ENCODE results near the gene TAF6.

DNA sequence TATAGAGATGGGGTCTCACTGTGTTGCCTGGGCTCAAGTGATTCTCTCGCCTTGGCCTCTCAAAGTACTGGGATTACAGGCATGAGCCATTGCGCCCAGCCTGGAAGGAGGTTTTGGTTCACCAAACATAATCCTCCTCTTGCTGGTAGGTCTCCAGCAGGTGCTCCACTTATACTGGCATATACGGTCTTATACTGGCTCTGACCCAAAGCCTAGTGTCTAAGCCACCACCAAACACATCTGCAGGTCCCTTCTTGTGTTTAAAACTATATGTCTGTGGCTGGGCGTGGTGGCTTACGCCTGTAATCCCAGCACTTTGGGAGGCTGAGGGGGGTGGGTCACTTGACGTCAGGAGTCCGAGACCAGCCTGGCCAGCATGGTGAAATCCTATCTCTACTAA lies 13.0 kb upstream of the TAF6 start:
- TF ChIP-seq, protein P1, sequence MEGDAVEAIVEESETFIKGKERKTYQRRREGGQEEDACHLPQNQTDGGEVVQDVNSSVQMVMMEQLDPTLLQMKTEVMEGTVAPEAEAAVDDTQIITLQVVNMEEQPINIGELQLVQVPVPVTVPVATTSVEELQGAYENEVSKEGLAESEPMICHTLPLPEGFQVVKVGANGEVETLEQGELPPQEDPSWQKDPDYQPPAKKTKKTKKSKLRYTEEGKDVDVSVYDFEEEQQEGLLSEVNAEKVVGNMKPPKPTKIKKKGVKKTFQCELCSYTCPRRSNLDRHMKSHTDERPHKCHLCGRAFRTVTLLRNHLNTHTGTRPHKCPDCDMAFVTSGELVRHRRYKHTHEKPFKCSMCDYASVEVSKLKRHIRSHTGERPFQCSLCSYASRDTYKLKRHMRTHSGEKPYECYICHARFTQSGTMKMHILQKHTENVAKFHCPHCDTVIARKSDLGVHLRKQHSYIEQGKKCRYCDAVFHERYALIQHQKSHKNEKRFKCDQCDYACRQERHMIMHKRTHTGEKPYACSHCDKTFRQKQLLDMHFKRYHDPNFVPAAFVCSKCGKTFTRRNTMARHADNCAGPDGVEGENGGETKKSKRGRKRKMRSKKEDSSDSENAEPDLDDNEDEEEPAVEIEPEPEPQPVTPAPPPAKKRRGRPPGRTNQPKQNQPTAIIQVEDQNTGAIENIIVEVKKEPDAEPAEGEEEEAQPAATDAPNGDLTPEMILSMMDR (conservative IDR thresholded peaks at IDR 0.05) = no peak
- no peak for TF ChIP-seq ZFX (IDR thresholded peaks at IDR 0.05)

Data from C4-2B (cell line).